Subcutaneous preadipocyte (primary cell): Measurements from ENCODE around the gene ARPP21. TPM values are rescaled to one million over a fixed set of nuclear protein-coding genes. Genes with fewer than 3 reads are reported as not detected.
A peak's percentile ranks its signal among the peaks of the same experiment; 100 is the strongest.

Source experiments
- small RNA-seq: library from RNA; depleted of rRNA; stranded (forward); fragments of <200 nt; gene quantifications from one replicate; pipeline ENCODE3, GENCODE V24; 2012
- total RNA-seq: library from RNA; depleted of rRNA; stranded (reverse); fragments of >200 nt; gene quantifications from 2 replicates; pipeline ENCODE4 v1.2.3, GENCODE V29; 2012

Gene ARPP21
- total RNA-seq, result not detected in 2 replicates

DNA sequence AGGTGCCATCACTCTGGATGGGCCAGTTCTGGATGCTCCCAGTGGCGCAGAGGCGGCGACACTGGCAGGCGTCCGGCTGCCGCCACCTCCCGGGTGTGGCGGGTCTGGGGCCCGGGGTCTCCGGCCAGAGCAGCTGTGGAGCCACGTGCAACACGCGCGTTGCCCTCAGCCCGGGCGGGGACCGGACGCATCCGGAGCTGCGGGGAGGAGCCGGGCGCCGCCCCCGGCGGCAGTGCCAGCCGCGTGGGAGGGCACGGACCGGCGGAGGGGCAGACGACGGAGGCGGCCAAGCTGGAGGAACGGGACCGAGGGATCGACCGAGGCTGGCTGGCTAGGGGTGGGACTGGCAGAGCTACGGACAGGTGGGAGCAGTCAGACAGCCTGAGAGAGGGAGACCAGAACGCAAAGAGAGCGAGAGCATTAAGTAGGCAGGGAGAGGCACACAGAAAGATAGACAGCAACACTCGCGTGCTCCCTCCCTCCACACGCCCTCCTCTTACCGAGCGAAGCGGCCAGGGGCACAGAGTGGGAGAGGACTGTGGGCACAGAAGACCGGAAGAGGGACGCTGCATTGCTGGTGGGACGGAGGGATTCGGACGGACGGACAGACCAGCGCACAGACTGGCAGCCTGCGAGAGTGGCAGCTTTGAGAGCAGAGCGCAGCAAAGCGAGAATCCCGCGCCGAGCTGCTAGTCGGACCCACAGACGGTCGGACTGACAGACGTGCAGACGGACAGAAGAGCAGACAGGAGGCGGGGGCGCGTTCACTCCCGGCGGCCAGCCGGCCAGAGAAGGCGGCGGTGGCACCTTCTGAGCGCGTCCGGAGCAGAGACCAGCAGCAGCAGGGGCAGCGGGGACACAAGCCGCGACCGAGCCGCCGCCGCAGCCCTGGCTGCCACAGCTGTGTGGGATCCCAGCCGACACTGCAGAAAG lies at the start of gene ARPP21:
Gene ARPP21, plus strand, starts transcription at position 272 of the 933 bp plus-strand sequence. CDS start 42,227 bp downstream, outside the sequence.

Small RNA genes lying within 50 kb of the gene (small RNA-seq; reads per million reads assigned to genes)
- 5.2 reads per million, percentile 93 among the genes with 10 or more reads in this experiment for gene MIR128-2
